Measurements from ENCODE around the gene MAGEB17.
A peak's percentile ranks its signal among the peaks of the same experiment; 100 is the strongest.
"Not testable (repeated sequence)": the region's sequence is repeated elsewhere in the genome, so short reads cannot be mapped to it uniquely, and the experiment has no call there.

The MAGEB17 gene

DNA sequence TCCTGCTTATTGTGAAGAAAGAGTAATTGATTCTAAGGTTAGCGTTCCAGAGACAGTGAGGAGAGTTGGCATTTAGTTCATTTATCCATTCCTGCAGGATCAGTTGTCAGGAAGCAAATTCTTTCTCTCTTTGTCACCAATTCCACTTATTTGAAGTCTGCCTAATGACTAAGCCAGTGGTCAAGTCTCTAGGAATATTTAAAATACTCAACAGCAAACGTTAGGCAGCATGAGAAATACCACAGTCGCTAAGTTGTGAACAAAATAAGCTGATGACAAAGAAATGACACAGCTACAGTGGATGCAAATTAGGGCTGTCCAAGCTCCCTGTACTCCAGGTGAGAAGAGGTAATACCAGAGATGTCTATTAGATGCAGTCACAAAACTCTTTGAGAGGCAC is 6.6 kb upstream of the MAGEB17 start:
- DNase-seq, result peak in 1 of 2 experiments; percentile 26

DNA sequence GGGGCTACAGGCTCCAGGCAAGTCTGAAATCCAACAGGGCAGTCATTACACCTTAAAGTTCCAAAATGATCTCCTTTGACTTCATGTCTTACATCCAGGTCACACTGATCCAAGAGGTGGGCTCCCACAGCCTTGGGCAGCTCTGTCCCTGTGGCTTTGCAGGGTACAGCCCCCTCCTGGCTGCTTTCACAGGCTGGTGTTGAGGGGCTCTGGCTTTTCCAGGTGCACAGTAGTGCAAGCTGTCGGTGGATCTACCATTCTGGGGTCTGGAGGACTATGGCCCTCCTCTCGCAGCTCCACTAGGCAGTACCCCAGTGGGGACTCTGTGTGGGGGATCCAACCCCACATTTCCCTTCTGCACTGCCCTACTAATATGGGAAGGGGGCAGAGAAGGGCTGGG is 6.1 kb upstream of the MAGEB17 start:
- DNase-seq, result not testable (repeated sequence)

DNA sequence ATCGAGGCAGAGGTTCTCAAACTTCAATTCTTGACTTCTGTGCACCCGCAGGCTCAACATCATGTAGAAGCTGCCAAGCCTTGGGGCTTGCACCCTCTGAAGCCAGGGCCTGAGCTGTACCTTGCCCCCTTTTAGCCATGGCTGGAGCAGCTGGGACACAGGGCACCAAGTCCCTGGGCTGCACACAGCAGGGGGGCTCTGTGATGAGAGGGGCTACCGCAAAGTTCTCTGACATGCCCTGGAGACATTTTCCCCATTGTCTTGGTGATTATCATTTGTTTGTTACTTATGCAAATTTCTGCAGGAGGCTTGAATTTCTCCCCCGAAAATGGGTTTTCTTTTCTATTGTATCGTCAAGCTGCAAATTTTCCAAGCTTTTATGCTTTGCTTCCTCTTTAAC is 4.9 kb upstream of the MAGEB17 start:
- DNase-seq, result no peak

DNA sequence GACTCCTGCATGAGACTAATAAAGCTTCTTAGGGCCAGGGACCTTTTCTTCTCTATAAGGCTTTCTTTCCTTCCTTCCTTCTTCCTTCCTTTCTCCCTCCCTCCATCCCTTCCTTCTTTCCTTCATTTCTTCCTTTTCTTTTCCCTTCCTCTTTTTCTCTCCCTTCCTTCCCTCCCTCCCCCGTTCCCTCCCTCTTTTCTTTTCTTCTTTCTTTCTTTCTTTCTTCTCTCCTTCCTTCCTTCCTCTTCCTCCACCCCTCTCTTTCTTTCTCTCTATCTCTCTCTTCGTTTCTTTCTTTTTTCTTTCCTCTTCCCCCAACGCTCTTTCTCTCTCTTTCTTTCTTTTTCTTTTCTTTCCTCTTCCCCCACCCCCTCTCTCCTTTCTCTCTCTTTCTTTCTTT is 2.5 kb upstream of the MAGEB17 start:
- no peak for DNase-seq

DNA sequence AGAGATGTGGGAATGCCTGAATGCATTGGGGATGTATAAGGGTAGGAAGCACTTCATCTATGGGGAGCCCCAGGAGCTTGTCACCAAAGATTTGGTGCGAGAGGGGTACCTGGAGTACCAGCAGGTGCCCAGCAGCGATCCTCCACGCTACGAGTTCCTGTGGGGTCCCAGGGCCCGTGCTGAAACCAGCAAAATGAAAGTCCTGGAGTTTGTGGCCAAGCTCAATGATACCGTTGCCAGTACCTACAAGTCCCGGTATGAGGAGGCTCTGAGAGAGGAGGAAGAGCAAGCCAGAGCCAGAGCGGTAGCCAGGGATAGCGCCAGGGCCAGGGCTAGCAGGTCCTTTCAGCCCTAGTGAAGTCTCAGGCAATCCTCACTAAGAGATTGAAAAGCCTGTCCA is 3.8 kb downstream of the MAGEB17 start:
- no peak for DNase-seq

DNA sequence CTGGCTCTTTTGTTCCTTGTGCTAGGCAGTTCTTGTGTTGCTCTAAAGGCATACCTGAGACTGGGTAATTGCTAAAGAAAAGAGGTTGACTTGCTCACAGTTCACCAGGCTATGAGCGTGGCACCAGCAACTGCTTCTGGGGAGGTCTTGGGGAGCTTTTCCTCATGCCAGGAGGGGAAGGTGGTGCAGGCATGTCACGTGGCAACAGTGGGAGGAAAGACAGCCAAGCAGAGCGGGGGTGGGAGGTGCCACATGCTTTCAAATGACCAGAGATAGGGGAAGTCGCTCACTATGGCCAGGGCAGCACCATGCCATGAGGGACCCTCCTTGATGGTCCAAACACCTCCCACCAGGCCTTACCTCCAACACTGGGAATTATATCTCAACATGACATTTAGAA is 4.7 kb downstream of the MAGEB17 start:
- no peak for DNase-seq

DNA sequence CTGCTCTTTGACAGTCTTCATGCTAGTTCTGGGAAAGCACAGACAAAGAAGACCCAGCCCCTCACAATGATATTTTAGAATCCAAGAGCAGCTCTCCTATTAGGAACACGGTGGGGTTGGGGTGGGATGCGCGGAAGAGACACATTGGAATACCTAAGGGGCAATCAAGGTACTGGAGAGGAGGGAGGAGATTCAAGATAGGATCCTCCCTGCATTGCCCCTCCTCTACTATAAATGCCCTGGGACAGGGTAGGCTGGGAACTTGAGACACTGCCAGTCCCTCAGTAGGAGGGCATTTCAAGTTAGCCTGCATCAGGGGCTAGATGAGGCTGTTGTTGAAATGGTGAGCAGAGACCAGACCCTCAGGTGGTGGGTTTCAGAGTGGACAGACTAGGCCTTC is 5.1 kb downstream of the MAGEB17 start:
- DNase-seq, result no peak

DNA sequence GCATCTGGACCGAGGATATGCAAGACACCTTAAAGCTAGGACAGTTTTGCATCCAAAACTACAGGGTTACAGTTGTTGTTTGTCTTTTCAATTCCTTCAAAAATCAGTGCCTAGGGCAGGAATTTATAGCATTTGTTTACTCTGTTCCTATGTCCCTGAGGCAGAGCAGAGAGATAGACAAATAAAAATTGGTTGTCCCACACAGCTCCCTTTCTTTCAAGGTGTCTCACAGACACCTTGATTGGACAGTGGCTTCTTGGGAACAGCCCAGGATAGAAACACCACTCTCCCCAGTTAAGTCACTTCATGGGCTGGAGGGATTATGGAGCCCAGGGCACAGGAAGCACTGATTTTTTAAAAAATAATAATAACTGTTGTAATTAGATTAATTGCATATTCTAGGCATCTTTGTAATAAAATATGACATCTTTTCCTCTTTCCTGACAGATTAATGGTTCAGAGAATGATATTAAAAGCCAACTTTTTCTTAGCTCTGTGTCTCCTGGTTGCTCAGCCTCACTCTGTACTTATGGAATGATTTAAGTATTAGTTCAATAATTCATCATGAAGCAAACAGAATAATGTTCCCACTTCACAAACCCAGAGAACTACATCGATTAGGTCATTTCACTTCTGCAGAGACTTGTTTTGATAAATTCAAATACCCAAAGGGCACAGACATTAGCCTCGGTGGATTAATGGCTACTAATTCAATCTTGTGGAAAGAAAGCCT is 8.2 kb downstream of the MAGEB17 start:
- no peak for DNase-seq

DNA sequence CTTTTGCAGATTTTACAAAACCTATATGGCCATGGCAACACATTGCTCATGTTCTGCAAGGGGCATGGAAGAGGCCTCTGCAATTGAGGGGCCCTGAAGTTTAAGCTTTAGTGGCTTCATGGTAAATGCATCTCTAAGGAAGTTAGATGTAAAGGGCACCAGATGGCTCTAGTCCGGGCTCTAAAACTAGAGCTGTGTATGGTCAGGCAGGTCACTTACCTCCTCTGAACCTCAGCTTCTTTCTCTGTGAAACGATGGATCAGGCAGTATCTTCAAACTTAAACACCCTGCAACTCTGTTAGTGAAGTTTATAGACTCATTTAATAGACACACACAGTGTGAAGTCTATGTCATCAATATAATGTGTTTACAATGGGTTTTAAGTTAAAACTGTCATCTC is 10.0 kb downstream of the MAGEB17 start:
- no peak for DNase-seq

DNA sequence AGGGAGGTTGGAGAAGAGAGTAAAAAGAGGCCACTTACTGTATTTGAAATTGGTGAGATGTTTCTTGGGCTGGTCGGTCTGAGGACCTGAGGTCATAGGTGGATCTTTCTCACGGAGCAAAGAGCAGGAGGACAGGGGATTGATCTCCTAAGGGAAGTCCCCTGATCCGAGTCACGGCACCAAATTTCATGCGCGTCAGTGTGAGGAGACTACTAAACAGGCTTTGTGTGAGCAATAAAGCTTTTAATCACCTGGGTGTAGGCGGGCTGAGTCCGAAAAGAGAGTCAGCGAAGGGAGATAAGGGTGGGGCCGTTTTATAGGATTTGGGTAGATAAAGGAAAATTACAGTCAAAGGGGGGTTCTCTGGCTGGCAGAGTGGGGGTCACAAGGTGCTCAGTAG is 16.6 kb downstream of the MAGEB17 start:
- not testable (repeated sequence) for DNase-seq

DNA sequence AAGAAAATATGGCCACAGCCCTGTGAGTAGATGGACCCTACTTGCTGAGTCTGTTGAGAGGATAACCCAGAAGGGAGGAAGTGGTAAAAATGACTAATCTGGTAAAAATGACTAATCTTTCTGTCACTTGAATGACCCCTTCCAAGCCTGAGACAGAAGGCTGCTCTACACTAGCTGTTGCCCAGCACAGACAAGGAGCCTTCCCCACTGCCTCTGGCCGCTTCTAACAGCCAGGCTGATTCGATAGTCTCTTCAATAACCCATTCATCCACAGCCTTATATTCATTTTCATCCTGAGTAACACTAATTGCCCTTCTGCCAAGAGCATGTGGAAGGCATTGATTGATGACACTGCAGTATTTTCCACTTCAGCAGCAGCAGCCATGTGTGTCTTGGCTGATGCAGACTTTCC is 18.4 kb downstream of the MAGEB17 start:
- no peak for DNase-seq

DNA sequence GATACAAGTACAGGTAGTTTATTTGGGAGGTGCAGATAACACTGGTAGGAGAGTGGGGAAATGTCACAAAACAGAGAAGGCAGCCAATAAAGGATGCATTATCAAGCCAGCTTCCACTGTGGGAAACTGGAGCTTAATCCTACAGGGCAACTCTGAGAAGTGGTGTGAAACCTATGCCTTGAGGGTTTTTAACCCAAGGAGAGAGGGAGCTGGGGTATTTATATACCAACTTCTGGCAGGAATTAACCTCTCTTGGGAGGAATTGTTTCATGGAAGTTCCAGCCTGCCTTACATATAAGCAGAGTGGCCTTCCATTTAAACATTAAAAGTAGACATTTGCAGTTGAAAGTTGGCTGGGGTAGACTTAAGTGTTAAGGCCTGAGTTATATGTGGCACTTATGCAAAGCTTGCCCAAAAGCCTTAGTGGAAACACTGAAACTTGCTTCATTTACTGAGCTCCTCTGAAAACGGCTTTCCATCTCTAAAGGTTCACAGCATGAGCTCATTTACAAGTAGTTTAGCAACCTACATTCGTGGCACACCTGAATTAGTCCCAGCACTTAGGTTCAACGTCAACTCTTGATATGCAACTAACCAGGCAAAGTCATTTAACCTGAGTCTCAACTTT is 19.2 kb downstream of the MAGEB17 start:
- DNase-seq, result no peak

DNA sequence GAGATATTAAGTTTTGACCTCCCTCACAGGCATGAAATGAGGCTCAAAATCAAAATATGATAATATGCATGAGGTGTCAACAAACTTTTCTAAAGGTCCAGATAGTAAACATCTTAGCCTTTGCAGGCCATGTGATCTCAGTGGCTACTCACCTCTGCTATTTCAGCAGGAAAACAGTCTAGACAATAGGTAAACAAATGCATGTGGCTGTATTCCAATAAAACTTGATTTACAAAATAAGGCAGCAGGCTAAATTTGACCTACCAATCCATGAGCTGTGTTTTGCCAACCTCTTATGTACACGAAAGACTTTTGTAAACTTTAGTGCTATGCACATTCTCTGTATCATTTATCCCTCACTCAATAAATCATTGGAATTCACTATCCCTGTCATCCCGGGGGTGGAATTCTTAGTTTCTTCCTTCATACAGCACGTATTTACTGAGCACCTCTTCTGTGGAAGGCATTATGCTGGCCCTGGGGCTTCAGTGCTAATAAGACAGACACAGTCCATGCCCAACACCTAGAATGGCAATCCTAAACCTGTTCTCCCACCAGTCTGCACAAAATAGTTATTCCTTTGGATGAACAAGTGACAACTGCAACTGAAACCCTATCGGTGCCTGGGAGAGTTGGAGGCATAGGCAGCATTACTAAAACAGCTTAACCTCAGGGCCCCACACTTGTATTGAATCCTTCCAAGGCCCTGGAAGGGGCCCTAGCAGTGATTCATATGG is 19.9 kb downstream of the MAGEB17 start:
- DNase-seq, result no peak

DNA sequence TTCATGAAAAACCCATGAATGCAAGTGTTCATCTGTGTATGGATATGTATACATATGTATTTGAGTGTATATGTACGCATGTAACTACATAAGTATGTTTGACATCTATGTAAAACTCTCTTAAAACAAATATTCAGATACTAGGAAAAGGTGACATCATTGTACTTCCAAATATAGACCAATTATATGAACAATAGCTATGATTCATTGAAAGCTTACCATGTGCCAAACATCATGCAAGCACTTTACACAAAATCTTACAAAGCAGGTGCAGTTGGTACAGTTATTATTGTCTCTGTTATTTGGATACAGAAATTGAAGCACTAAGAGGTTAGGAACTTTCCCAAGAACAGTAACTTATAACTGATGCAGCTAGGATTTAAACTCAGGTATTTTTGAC is 21.4 kb downstream of the MAGEB17 start:
- no peak for DNase-seq

DNA sequence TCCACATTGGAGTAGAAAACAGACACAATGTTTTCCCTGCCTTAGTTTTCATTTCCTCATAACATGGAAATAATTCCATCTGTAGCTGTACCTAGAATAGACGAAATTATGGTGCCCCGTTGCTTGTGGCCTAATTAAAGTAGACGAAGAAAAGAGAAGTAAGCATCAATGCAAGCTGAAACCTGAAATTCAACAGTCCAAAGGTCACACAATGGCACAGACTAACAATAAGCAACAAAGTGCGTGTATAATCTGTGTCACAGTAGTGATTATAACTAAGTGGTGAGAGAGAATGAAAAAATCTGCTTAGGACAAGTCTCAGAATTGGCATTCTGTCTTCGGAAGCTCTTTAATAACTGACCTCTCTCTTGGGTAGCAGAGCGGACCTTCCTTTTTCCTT is 24.3 kb downstream of the MAGEB17 start:
- DNase-seq, result peak in 1 of 2 experiments; percentile 13

DNA sequence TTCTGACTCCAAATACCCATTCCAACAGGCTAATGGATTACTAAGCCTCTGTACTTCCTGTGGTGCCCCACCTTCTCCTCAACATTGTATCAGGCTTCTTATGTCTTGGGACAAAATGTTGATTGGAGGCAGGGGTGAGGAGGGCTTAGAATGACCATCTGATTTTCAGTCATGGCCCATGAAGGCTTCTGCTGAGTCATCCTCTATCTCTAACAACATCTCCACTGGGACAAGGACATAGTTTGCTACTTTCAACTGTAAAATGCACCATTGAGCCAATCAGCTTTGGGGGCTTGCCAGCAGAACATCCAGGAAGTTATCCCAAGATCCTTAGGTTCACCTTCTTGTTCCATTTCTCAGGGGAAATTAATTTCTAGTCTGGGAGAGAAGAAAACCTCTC is 29.5 kb downstream of the MAGEB17 start:
- DNase-seq, result no peak

DNA sequence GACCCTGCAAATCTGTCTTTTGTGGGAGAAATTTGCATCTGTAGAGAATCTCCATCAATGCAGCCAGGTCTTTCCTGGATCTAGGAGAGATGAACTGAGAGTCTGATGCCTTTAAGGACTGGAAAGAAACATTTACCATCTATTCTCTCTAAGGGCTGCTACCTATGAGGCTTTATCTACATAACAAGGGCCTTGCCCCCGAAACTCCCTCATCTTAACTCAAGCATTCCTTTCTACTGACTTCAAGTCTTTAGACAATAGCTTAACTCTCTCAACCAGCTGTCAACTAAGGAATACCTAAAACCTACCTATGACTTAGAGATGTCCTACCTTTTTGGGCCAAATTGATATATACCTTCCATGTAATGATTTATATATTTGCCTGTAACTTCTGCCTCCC is 32.1 kb downstream of the MAGEB17 start:
- DNase-seq, result no peak

DNA sequence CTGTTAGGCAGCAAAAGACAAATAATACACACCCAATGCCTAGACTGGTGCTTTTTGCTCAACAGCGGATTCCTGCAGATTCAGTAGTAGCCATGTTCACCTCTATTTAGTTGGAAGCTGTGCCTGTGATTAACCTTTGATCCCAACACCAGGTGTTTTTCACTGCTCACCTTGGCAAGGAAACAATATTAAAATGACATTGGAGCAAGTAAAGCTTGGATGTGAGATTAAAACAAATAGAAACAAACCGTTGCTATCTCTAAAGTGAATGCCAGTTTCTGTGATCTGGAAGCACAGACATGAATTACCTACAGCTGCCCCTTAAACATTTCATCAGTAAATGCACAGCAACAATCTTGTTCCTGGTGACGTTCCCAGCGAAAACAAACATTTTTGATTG is 35.7 kb downstream of the MAGEB17 start:
- DNase-seq, result peak; percentile 68 to 71

DNA sequence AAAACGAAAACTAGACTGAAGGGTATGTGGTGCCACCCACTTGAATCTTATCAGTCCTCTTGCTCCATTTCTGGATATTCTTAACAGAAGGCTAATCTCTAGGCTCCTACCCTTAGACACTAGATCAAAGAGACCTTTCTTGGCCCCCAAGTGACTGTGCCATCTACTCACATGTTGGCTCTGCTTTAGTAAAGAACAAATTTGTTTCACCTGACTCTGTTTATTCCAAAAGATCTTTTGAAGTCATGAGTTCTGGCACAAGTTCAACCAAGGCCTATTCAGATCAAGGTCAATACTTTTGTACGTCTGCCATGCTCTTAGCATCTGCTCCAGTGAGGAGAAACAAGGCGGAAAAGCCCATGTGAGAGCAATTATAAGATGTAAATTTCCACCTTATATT is 37.3 kb downstream of the MAGEB17 start:
- DNase-seq, result no peak

DNA sequence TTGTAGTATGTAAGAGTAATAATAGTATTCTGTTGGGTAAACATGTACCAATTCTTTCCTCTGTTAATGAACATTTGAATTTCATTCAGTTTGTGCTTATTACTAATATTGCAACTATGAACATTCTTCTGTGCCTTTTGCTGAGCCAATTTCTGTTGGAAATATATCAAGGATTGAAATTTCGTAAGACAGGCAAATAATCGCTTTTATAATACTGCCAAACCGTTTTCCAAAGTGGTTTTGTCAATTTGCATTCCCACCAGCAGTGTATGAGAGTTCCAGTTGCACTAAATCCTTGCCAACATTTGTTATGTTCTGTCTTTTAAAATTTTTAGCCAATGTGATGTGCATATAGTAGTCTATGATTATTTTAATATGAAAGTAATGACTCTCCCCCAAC is 38.6 kb downstream of the MAGEB17 start:
- no peak for DNase-seq

DNA sequence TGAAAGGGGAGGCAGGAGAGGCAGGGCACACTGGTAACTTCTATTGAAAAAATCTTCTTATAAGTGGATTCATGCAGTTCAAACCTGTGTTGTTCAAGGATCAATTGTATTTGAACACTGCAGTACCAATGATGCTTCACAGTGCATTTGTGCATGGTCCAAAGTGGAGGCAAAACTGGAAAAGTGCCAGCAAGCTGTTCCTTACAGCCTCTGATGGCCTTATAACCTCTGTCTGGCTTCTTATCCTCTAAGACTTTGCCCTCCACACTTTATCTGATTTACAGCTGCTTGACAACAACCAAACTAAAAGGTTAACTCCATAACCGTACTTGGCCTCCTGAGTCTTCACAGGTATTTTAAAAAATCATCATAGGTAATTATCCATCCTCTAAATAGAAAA is 40.4 kb downstream of the MAGEB17 start:
- no peak for DNase-seq

DNA sequence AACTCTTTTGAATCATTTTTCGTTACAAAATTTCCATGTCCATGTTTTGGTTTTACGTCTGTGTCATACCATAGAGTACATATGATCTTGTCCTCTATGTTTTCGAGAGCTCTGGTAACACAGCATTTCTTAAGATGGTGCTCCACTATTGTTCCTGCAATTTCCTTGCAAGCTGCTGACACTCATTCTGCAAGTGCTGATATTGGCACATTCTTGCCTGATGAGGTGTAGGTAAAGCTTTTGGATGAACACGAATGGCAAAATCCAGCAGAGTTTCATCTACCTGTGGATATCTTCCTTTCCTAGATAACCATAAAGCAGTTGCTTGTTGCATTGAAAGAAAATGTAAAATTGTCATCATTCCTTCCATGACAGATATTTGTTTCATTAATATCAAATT is 41.3 kb downstream of the MAGEB17 start:
- no peak for DNase-seq

DNA sequence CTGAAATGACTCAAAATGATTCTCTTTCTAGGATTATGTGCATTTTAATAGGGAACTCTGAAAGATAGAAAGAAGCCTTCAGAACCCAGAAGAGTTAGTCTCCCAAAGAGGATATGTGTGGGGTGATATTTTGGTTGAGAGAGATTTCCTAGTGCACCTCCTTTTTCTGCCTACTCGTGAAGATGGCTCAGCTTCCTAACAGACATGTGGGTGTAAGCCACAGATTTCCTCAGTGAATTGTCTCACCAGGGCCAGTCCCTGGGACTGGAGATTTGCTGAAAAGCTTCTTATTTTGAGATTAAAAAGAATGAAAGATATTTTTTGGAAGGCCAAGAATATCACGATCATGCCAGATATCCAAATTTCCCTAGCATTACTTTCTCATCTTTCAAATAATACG is 42.8 kb downstream of the MAGEB17 start:
- no peak for DNase-seq

DNA sequence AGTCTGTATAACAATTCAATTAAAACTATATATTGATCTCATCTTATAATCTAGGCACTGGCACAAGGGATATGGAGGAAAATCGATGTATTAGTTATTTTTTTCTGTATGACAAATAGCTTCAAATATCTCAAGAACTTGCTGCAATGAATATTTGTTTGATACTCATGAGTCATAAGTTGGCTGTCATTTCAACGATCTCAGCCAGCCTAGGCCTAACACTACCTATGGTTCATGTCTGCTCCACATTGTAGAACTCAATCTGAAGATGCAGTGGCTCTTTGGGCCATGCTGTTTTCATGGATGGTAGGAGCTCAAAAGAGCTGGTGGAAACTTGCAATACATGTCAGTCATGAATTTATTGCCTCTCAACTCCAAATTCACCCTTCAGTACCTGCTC is 44.7 kb downstream of the MAGEB17 start:
- DNase-seq, result no peak
